Smooth muscle cell (in vitro differentiated cells): ENCODE data around the gene RBBP5. TPM values are rescaled to one million over a fixed set of nuclear protein-coding genes. Genes with fewer than 3 reads are reported as not detected.

Source experiments
- DNase-seq: peaks from one replicate; lab custom pipeline; 2025; ENCODE audit not compliant: unreplicated experiment; lab: John Stamatoyannopoulos, UW
- H2AFZ ChIP-seq: fragments of 200-600 bp; sonication (generic); 2 replicates; pipeline ENCODE4 v1.6.0; 2016; ENCODE audit warnings: antibody characterized with exemption, low read depth, mild to moderate bottlenecking
- H3F3A ChIP-seq: fragments of 200-600 bp; sonication (generic); 2 replicates; pipeline ENCODE4 v1.6.0; 2017; ENCODE audit warnings: antibody characterized with exemption, low read depth
- H3K27ac ChIP-seq: fragments of 200-600 bp; sonication (generic); 2 replicates; pipeline ENCODE4 v1.5.1; 2016; ENCODE audit warnings: low read depth, mild to moderate bottlenecking
- H3K27me3 ChIP-seq: fragments of 200-600 bp; sonication (generic); 2 replicates; pipeline ENCODE4 v1.6.1; 2016; ENCODE audit warnings: low read depth, mild to moderate bottlenecking
- H3K36me3 ChIP-seq: fragments of 200-600 bp; sonication (generic); 2 replicates; pipeline ENCODE4 v1.5.1; 2016; ENCODE audit warnings: low read depth
- H3K4me1 ChIP-seq: fragments of 200-600 bp; sonication (generic); 2 replicates; pipeline ENCODE4 v1.5.1; 2016; ENCODE audit warnings: low read depth
- H3K4me2 ChIP-seq: fragments of 200-600 bp; sonication (generic); 2 replicates; pipeline ENCODE4 v1.6.0; 2016; ENCODE audit warnings: mild to moderate bottlenecking
- H3K4me3 ChIP-seq: fragments of 200-600 bp; sonication (generic); 2 replicates; pipeline ENCODE4 v1.5.1; 2016; ENCODE audit warnings: mild to moderate bottlenecking
- H3K79me2 ChIP-seq: fragments of 200-600 bp; sonication (generic); 2 replicates; pipeline ENCODE4 v1.6.0; 2016; ENCODE audit warnings: low read depth, mild to moderate bottlenecking
- H3K9ac ChIP-seq: fragments of 200-600 bp; sonication (generic); 2 replicates; pipeline ENCODE4 v1.6.0; 2016; ENCODE audit warnings: low read depth
- H3K9me3 ChIP-seq: fragments of 200-600 bp; sonication (generic); replicated peaks from 2 replicates; pipeline ENCODE4 v1.5.1; 2016; ENCODE audit warnings: low read depth
- H4K20me1 ChIP-seq: fragments of 200-600 bp; sonication (generic); 2 replicates; pipeline ENCODE4 v1.6.0; 2016; ENCODE audit warnings: low read depth
- WGBS: methylation state at CpG from one replicate; pipeline ENCODE4 v1.1.7; 2016; ENCODE audit warnings: low lambda C conversion rate; 5-methylcytosine and 5-hydroxymethylcytosine counted together
- polyA plus RNA-seq: library from polyadenylated mRNA; unstranded; fragments of >200 nt; fragmentation: Nextera tagmentation; extraction: Ambion mirVana; gene quantifications from 2 replicates; pipeline ENCODE4 v1.2.1, GENCODE V29; 2016
- total RNA-seq: library from RNA; depleted of rRNA; stranded (reverse); fragments of >200 nt; gene quantifications from 2 replicates; pipeline ENCODE4 v1.2.3, GENCODE V29; 2014
- TF ChIP-seq, protein P1 (sequence below): fragments of 200-600 bp; sonication (generic); IDR thresholded peaks from 2 replicates; pipeline ENCODE4 v1.5.1; 2017; ENCODE audit warnings: borderline replicate concordance, mild to moderate bottlenecking, antibody characterized with exemption; ENCODE audit not compliant: insufficient read depth, poor library complexity, severe bottlenecking

RBBP5 gene
- total and polyA plus RNA-seq, 2 experiments from 2014 or later, result 12.8 to 18.8 TPM

GRCh38 chr1:205122489-205122882 is 708 bp upstream of the RBBP5 start:
- peaks cover 8% of the 10 kb centered on the region for H4K20me1 ChIP-seq
- no peaks in the 10 kb centered on the region for H3K36me3 ChIP-seq
- peak overlapping the region; percentile 97 for H3K9ac ChIP-seq
- H2AFZ ChIP-seq, result peak overlapping the region; percentile 84
- H3K27ac ChIP-seq, result peak overlapping the region; percentile 91
- H3K4me1 ChIP-seq, result peaks cover 9% of the 10 kb centered on the region
- H3K9me3 ChIP-seq, result no peaks in the 10 kb centered on the region
- WGBS, result 47% methylated on average over 9 of the region's 9 CpGs
- no peaks in the 10 kb centered on the region for H3F3A ChIP-seq
- H3K27me3 ChIP-seq, result no peaks in the 10 kb centered on the region
- DNase-seq, result no peak
- peaks cover 42% of the 10 kb centered on the region for H3K79me2 ChIP-seq
- TF ChIP-seq, protein P1, sequence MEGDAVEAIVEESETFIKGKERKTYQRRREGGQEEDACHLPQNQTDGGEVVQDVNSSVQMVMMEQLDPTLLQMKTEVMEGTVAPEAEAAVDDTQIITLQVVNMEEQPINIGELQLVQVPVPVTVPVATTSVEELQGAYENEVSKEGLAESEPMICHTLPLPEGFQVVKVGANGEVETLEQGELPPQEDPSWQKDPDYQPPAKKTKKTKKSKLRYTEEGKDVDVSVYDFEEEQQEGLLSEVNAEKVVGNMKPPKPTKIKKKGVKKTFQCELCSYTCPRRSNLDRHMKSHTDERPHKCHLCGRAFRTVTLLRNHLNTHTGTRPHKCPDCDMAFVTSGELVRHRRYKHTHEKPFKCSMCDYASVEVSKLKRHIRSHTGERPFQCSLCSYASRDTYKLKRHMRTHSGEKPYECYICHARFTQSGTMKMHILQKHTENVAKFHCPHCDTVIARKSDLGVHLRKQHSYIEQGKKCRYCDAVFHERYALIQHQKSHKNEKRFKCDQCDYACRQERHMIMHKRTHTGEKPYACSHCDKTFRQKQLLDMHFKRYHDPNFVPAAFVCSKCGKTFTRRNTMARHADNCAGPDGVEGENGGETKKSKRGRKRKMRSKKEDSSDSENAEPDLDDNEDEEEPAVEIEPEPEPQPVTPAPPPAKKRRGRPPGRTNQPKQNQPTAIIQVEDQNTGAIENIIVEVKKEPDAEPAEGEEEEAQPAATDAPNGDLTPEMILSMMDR, result no peak
- H3K4me3 ChIP-seq, result peak overlapping the region; percentile 91
- peak overlapping the region; percentile 93 for H3K4me2 ChIP-seq

DNA sequence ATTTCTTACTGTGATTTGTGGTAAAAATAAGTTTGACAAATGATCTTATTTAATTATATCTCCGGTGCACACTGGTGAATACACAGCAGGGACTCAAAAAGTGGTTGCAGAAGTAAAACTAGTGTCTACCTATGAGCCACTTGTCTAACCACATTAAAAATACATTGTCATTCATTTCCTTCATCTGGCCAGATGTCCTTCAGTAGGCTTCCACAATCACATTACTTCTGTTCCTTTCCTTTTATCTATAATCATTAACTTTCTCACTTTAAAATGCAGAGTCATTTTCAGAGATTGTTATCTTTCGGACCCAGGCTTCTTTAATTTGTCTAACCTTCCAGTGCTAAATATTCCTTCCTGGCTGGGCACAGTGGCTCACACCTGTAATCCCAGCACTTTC is 3.0 kb downstream of the RBBP5 start:
- Histone ChIP-seq H2AFZ (no peak overlapping the region), H3K4me3 (no peak overlapping the region), H3K27me3 (no peaks in the 10 kb centered on the region), H3K9ac (no peak overlapping the region), H3K36me3 (peaks cover 11% of the 10 kb centered on the region), H3K4me2 (no peak overlapping the region), H3K27ac (no peak overlapping the region), H3F3A (no peaks in the 10 kb centered on the region), H3K4me1 (peaks cover 9% of the 10 kb centered on the region), H3K9me3 (no peaks in the 10 kb centered on the region), H4K20me1 (peaks cover 28% of the 10 kb centered on the region), H3K79me2 (peaks cover 65% of the 10 kb centered on the region)
- DNase-seq, result no peak
- TF ChIP-seq, protein P1, result no peak
- WGBS, result 94% methylated on average over 2 of the region's 2 CpGs

GRCh38 chr1:205111354-205111753 is 10.4 kb downstream of the RBBP5 start:
- Histone ChIP-seq H3K9me3 (no peaks in the 10 kb centered on the region), H4K20me1 (peaks cover 16% of the 10 kb centered on the region), H3K27ac (no peak overlapping the region), H3K4me3 (no peak overlapping the region), H2AFZ (no peak overlapping the region), H3K4me1 (no peaks in the 10 kb centered on the region), H3K9ac (no peak overlapping the region), H3K79me2 (peaks cover 22% of the 10 kb centered on the region), H3F3A (no peaks in the 10 kb centered on the region), H3K4me2 (no peak overlapping the region), H3K36me3 (peaks cover 20% of the 10 kb centered on the region), H3K27me3 (no peaks in the 10 kb centered on the region)
- DNase-seq, result no peak
- TF ChIP-seq, protein P1, result no peak

GRCh38 chr1:205109711-205110110 is 12.1 kb downstream of the RBBP5 start:
- TF ChIP-seq, protein P1, result no peak
- peaks cover 16% of the 10 kb centered on the region for H3K36me3 ChIP-seq

More at GRCh38 chr1:205109711-205110110, 12.1 kb downstream of the RBBP5 start:
- Histone ChIP-seq H3F3A (no peaks in the 10 kb centered on the region), H3K9me3 (no peaks in the 10 kb centered on the region), H3K27me3 (no peaks in the 10 kb centered on the region), H3K4me3 (no peak overlapping the region), H4K20me1 (peaks cover 2% of the 10 kb centered on the region), H3K79me2 (peaks cover 13% of the 10 kb centered on the region), H2AFZ (no peak overlapping the region), H3K9ac (no peak overlapping the region), H3K4me2 (no peak overlapping the region), H3K4me1 (no peaks in the 10 kb centered on the region), H3K27ac (no peak overlapping the region)
- WGBS, result 87% methylated on average over 5 of the region's 5 CpGs
- no peak for DNase-seq
